Neutrophil (primary cell): ENCODE data around the gene TWIST2.

Experiments
- H3K27ac ChIP-seq: fragments of 200-600 bp; sonication (generic); 2 replicates; pipeline ENCODE4 v1.5.1; 2016; ENCODE audit warnings: mild to moderate bottlenecking, moderate library complexity
- H3K27me3 ChIP-seq: fragments of 200-600 bp; sonication (generic); 2 replicates; pipeline ENCODE4 v1.6.0; 2016; ENCODE audit warnings: mild to moderate bottlenecking
- H3K36me3 ChIP-seq: fragments of 200-600 bp; sonication (generic); 2 replicates; pipeline ENCODE4 v1.5.1; 2017
- H3K4me1 ChIP-seq, 2 experiments: fragments of 200-600 bp in 1 of 2; sonication (generic) in 1 of 2; 1 replicate in 1 of 2; 2 replicates in 1 of 2; pipeline versions ENCODE4 v1.5.1 to v1.6.1; 2013 to 2016; ENCODE audit warnings: low read depth in 1 of 2, low read length in 1 of 2, mild to moderate bottlenecking in 1 of 2, moderate library complexity in 1 of 2; ENCODE audit not compliant: control insufficient read depth in 1 of 2, insufficient read depth in 1 of 2
- H3K4me3 ChIP-seq, 2 experiments: fragments of 200-600 bp in 1 of 2; sonication (generic) in 1 of 2; 1 replicate in 1 of 2; 2 replicates in 1 of 2; pipeline ENCODE4 v1.5.1; 2013 to 2016; ENCODE audit warnings: low read depth in 1 of 2, low read length in 1 of 2, mild to moderate bottlenecking in 1 of 2, moderate library complexity in 1 of 2
- H3K9me3 ChIP-seq: fragments of 200-600 bp; sonication (generic); 2 replicates; pipeline ENCODE4 v1.5.1; 2016
- TF ChIP-seq, protein P1 (sequence below): fragments of 200-600 bp; sonication (generic); IDR thresholded peaks from 2 replicates; pipeline ENCODE4 v1.5.1; 2016; ENCODE audit warnings: antibody characterized with exemption

Gene TWIST2

DNA sequence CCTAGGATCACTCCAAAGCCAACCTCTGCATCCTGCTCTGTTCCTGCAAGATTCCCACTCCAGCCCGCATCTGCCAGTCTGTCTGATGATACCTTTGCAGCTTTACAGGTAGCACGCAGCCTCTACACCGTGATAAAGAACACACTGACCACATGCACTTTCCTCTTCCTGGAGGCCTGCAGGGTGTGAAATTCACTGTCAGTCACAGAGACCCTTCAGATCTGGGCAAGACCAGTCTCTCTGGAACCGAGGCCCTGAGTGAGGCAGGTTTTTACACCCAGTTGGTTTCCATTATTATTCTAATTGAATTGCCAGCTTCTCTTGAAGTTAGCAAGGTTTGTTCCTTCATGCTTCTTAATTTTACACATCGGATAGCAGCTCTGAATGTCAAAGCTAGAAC lies 30.5 kb upstream of the TWIST2 start:
- TF ChIP-seq, protein P1, sequence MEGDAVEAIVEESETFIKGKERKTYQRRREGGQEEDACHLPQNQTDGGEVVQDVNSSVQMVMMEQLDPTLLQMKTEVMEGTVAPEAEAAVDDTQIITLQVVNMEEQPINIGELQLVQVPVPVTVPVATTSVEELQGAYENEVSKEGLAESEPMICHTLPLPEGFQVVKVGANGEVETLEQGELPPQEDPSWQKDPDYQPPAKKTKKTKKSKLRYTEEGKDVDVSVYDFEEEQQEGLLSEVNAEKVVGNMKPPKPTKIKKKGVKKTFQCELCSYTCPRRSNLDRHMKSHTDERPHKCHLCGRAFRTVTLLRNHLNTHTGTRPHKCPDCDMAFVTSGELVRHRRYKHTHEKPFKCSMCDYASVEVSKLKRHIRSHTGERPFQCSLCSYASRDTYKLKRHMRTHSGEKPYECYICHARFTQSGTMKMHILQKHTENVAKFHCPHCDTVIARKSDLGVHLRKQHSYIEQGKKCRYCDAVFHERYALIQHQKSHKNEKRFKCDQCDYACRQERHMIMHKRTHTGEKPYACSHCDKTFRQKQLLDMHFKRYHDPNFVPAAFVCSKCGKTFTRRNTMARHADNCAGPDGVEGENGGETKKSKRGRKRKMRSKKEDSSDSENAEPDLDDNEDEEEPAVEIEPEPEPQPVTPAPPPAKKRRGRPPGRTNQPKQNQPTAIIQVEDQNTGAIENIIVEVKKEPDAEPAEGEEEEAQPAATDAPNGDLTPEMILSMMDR, result no peak
- peaks cover 41% of the 10 kb centered on the region for H3K27me3 ChIP-seq
- H3K9me3 ChIP-seq, result no peaks in the 10 kb centered on the region
- H3K36me3 ChIP-seq, result no peaks in the 10 kb centered on the region
- H3K27ac ChIP-seq, result no peak overlapping the region
- no peaks in the 10 kb centered on the region for H3K4me1 ChIP-seq
- no peak overlapping the region for H3K4me3 ChIP-seq

DNA sequence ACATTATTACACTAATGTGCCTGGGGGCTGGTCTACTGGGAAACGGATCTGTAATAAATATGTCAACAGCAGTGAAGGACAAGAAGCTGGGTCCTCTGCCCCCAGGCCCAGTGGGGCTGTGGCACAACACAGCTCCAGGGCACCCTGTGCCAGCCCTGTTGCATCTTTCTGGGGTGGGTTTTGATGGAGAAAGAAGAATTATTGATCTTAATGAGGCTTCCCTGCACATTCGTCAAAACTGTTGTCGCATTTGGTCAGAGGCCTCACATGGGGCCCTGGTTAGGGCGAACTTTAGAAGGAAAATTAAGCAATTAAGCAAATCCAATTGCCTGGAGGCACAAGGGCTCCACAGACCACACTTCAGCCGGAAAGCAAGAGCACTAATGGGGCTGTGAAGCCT lies 30.0 kb upstream of the TWIST2 start:
- H3K4me1 ChIP-seq, result no peaks in the 10 kb centered on the region
- H3K4me3 ChIP-seq, result no peak overlapping the region
- H3K9me3 ChIP-seq, result no peaks in the 10 kb centered on the region
- H3K27me3 ChIP-seq, result peaks cover 41% of the 10 kb centered on the region
- no peak overlapping the region for H3K27ac ChIP-seq
- H3K36me3 ChIP-seq, result no peaks in the 10 kb centered on the region
- TF ChIP-seq, protein P1, result no peak

DNA sequence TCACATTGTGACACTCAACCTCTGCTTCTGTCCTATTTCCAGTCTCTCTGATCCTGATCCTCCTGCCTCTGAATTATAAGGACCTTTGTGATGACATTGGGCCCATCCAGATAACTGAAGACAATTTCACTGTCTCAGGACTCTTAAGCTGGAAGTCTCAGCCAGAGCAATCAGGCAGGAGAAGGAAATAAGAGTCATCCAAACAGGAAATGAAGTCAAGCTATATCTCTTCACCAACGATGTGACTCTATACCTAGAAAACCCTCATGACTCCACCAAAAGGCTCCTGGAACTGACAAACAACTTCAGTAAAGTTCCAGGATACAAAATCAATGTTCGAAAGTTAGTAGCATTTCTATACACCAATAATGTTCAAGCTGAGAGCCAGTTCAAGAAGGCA lies 29.3 kb upstream of the TWIST2 start:
- H3K9me3 ChIP-seq, result no peaks in the 10 kb centered on the region
- H3K36me3 ChIP-seq, result no peaks in the 10 kb centered on the region
- H3K4me1 ChIP-seq, result no peaks in the 10 kb centered on the region
- H3K4me3 ChIP-seq, result no peak overlapping the region
- TF ChIP-seq, protein P1, result no peak
- H3K27ac ChIP-seq, result no peak overlapping the region
- peaks cover 41% of the 10 kb centered on the region for H3K27me3 ChIP-seq

DNA sequence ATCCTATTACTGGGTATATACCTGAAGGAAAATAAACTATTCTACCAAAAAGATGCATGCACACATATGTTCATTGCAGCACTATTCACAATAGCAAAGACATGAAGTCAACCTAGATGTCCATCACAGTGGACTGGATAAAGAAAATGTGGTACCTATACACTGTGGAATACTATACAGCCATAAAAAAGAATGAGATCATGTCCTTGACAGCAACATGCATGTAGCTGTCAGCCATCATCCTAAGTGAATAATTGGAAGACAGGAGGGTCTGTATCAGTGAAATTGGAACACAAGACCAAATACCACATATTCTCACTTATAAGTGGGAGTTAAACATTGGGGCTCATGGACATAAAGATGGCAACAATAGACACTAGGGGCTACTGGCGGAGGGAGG lies 27.7 kb upstream of the TWIST2 start:
- H3K9me3 ChIP-seq, result no peaks in the 10 kb centered on the region
- no peak overlapping the region for H3K4me3 ChIP-seq
- TF ChIP-seq, protein P1, result no peak
- H3K27ac ChIP-seq, result no peak overlapping the region
- H3K4me1 ChIP-seq, result no peaks in the 10 kb centered on the region
- H3K27me3 ChIP-seq, result peaks cover 36% of the 10 kb centered on the region
- H3K36me3 ChIP-seq, result no peaks in the 10 kb centered on the region

DNA sequence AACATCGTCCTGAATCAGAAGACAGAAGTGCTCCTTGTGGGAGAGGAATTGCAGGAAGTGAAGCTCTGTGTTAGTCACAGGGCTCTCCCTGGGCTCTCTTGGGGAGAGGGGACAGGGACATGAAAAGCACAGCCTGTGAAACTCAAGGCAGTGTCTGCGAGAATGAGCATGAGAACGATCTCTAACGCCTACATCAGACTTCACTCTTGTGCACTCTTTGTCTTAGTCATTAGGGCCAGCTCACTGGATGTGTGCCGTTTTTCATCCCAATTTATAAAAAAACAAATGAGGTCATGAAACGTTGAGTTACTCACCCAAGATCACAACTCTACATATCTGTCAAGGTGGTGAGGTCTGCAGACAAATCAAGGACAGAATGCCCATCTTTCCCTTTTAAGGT lies 27.0 kb upstream of the TWIST2 start:
- Histone ChIP-seq H3K36me3 (no peaks in the 10 kb centered on the region), H3K27me3 (peaks cover 34% of the 10 kb centered on the region), H3K4me3 (no peak overlapping the region), H3K27ac (no peak overlapping the region), H3K4me1 (no peaks in the 10 kb centered on the region), H3K9me3 (no peaks in the 10 kb centered on the region)
- TF ChIP-seq, protein P1, result no peak

DNA sequence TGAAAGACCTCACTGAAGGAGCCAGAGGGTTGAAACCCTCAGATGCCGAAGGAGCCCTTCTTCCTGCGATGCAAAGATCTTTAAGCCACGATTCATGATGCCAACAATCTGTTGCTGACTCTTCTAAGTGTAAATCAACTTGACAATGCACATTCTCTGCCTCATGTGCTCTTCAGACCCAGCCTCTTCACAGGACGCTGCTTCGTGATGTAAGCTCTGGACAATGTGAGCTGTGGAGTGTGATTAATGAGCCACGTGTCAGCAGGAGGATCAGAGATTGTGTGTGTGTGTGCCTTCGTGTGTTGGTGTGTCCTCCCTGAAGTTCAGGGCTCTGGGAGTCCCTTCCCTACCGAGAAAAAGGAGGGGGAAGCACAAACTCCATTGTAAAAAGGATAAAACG lies 26.5 kb upstream of the TWIST2 start:
- H3K4me1 ChIP-seq, result no peaks in the 10 kb centered on the region
- H3K27ac ChIP-seq, result no peak overlapping the region
- H3K4me3 ChIP-seq, result no peak overlapping the region
- TF ChIP-seq, protein P1, result no peak
- peaks cover 29% of the 10 kb centered on the region for H3K27me3 ChIP-seq
- no peaks in the 10 kb centered on the region for H3K36me3 ChIP-seq
- H3K9me3 ChIP-seq, result no peaks in the 10 kb centered on the region
